K562 (cell line): ENCODE measurements around the gene ZBTB16. TPM values are rescaled to one million over a fixed set of nuclear protein-coding genes. Genes with fewer than 3 reads are reported as not detected.

Experiments used
- CBFB ChIP-seq: sonication (generic); formaldehyde crosslinking; IDR thresholded peaks from 2 replicates; pipeline ENCODE4 v1.4.0; 2020; ENCODE audit warnings: mild to moderate bottlenecking, missing genetic modification reagents
- CREB3 ChIP-seq: fragments of 450-650 bp; conservative IDR thresholded peaks from 2 replicates; pipeline ENCODE4 v1.6.1; 2016; ENCODE audit warnings: missing genetic modification characterization, low read depth, mild to moderate bottlenecking, missing compliant biosample characterization, moderate library complexity
- GABPB2 ChIP-seq: fragments of 250-450 bp; sonication (Bioruptor Pico); conservative IDR thresholded peaks from 2 replicates; pipeline ENCODE4 v1.5.1; 2021; ENCODE audit warnings: mild to moderate bottlenecking
- HNRNPLL ChIP-seq: fragments of 200-400 bp; formaldehyde crosslinking; IDR thresholded peaks from 2 replicates; pipeline ENCODE4 v1.6.1; 2017; ENCODE audit warnings: low read length, low read depth, mild to moderate bottlenecking; ENCODE audit not compliant: poor library complexity, severe bottlenecking
- KLF6 ChIP-seq: fragments of 250-450 bp; sonication (Bioruptor Pico); IDR thresholded peaks from 2 replicates; pipeline ENCODE4 v1.4.0; 2020; ENCODE audit warnings: mild to moderate bottlenecking, moderate library complexity, borderline replicate concordance
- MEF2D ChIP-seq: conservative IDR thresholded peaks from 2 replicates; pipeline ENCODE4 v1.6.1; 2016; ENCODE audit warnings: low read depth, missing genetic modification characterization, missing compliant biosample characterization
- MYBL2 ChIP-seq, 2 experiments: fragments of 450-650 bp in 1 of 2; sonication (generic) in 1 of 2; formaldehyde crosslinking in 1 of 2; IDR thresholded peaks; 2 replicates each; pipeline versions ENCODE4 v1.6.1 to v1.8.1; 2017 to 2022; ENCODE audit warnings: borderline replicate concordance in 1 of 2, inconsistent platforms in 1 of 2, low read depth in 1 of 2, mild to moderate bottlenecking in 1 of 2, missing genetic modification reagents in 1 of 2, moderate library complexity in 1 of 2
- OTX1 ChIP-seq: fragments of 450-650 bp; formaldehyde crosslinking; IDR thresholded peaks from 2 replicates; pipeline ENCODE4 v1.4.0; 2022; ENCODE audit warnings: mild to moderate bottlenecking
- RFX7 ChIP-seq: fragments of 250-450 bp; sonication (Bioruptor Pico); IDR thresholded peaks from 2 replicates; pipeline ENCODE4 v1.5.1; 2021; ENCODE audit warnings: mild to moderate bottlenecking
- SMAD1 ChIP-seq: fragments of 150-350 bp; IDR thresholded peaks from 2 replicates; pipeline ENCODE4 v1.6.1; 2014; ENCODE audit warnings: low read length, low read depth; ENCODE audit not compliant: partially characterized antibody
- TCF7L2 ChIP-seq: fragments of 150-350 bp; IDR thresholded peaks from 2 replicates; pipeline ENCODE4 v1.6.1; 2016; ENCODE audit warnings: low read depth, mild to moderate bottlenecking, low read length, moderate library complexity
- ZNF3 ChIP-seq: fragments of 250-450 bp; sonication (Bioruptor Pico); IDR thresholded peaks from 2 replicates; pipeline ENCODE4 v1.5.0; 2021; ENCODE audit warnings: mild to moderate bottlenecking, moderate library complexity
- ZNF785 ChIP-seq: fragments of 250-450 bp; sonication (Bioruptor Pico); IDR thresholded peaks from 2 replicates; pipeline ENCODE4 v1.4.0; 2020; ENCODE audit warnings: mild to moderate bottlenecking
- ZSCAN32 ChIP-seq: fragments of 450-650 bp; formaldehyde crosslinking; IDR thresholded peaks from 2 replicates; pipeline ENCODE4 v1.4.0; 2020; ENCODE audit warnings: mild to moderate bottlenecking, moderate library complexity
- polyA plus RNA-seq, 8 experiments: library from polyadenylated mRNA; depleted of rRNA in 4 of 8; stranded (reverse) in 5 of 8; unstranded in 3 of 8; fragments of >200 nt; fragmentation: Nextera tagmentation in 2 of 8; fragmentation: Illumina TruSeq in 1 of 8; extraction: Ambion mirVana in 2 of 8; extraction: Trizol in 1 of 8; gene quantifications; 2 replicates each; pipeline versions ENCODE4 v1.2.1 to v1.2.3, GENCODE V29; 2011 to 2014; ENCODE audit warnings: inconsistent platforms in 1 of 8, missing spikeins in 1 of 8
- total RNA-seq, 7 experiments: library from RNA; depleted of rRNA in 6 of 7; stranded (reverse); fragments of >200 nt in 6 of 7; fragmentation: Illumina TruSeq in 2 of 7; extraction: Trizol in 2 of 7; gene quantifications; 2 replicates each; pipeline versions ENCODE4 v1.2.1 to v1.2.3, GENCODE V29; 2011 to 2021; ENCODE audit warnings: low replicate concordance in 1 of 7
- TF ChIP-seq, protein P1 (sequence below): IDR thresholded peaks from 2 replicates; pipeline ENCODE4 v1.6.1; 2011; ENCODE audit warnings: borderline replicate concordance, low read depth, mild to moderate bottlenecking, moderate library complexity, low read length; ENCODE audit not compliant: insufficient read depth, poor library complexity, severe bottlenecking
- TF ChIP-seq, protein P2 (sequence below): sonication (generic); formaldehyde crosslinking; IDR thresholded peaks from 2 replicates; pipeline ENCODE4 v1.8.0; 2022; ENCODE audit warnings: missing genetic modification reagents, mild to moderate bottlenecking, borderline replicate concordance
- TF ChIP-seq, protein P3 (sequence below): IDR thresholded peaks from 2 replicates; pipeline ENCODE4 v1.6.1; 2011; ENCODE audit not compliant: insufficient read length; ENCODE audit errors: extremely low read depth
- TF ChIP-seq, protein P4 (sequence below): fragments of 250-450 bp; sonication (Bioruptor Pico); IDR thresholded peaks from 2 replicates; pipeline ENCODE4 v1.8.0; 2022; ENCODE audit warnings: inconsistent platforms, mild to moderate bottlenecking, moderate library complexity, borderline replicate concordance

ZBTB16 gene
- total and polyA plus RNA-seq, 9 of the 15 experiments (the other 6 are each of a cell fraction or from before 2014, with no cell fraction given), result 0.06 to 0.40 (median 0.24) TPM; not detected in 4

DNA sequence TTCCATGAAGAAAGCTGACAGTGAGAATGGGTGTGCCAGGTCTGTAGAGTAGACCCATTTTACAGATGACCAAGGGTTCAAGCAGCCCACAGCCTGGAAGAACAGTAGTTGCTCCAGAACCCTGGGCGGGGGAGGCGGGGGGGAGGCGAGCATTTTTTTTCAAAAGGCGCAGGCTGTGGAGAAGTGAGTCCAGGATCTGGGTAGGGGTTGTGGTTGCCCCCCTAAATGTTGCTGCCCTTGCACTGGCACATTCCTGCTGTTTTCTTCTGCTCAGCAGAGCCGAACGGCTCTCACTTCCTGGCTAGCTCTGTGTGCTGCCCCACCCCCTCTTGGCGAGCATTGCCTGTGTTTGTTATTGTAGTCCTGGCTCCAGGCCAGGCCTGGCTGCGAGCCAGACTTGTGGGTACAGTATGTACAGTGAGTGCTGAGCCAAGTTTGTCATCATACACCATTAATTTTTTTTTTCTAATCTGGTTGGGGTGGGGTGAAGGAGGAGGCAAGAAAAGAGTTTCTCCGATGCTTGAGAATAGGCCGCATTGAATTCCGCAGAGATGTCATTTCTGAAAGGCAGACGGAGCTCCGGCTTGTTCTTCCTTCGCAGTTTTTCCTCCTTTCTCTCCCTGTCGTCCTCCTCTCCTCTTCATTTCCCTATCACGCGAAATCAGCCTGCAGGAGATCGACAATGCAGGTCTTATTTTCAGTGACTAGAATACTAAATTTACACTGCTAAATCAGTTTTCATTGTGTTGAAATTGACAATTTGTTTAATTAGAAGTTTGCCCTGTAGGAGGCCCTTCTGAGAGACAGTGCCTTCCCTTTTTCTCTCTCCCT is 100.5 kb downstream of the ZBTB16 start (continued):
- TF ChIP-seq ZSCAN32 (no peak), HNRNPLL (peak; percentile 23), CREB3 (no peak), GABPB2 (CRISPR knock-in tag) (no peak), KLF6 (CRISPR knock-in tag) (no peak), SMAD1 (peak; percentile 99), ZNF785 (CRISPR knock-in tag) (no peak), CBFB (CRISPR knock-in tag) (no peak), ZNF3 (CRISPR knock-in tag) (no peak), OTX1 (no peak), TCF7L2 (no peak), MYBL2 (IDR thresholded peaks at IDR 0.05; ENCODE audit: low read depth) (no peak), MYBL2 (CRISPR knock-in tag; IDR thresholded peaks at IDR 0.05; ENCODE audit: borderline replicate concordance) (no peak), MEF2D (tag) (peak; percentile 22; the same call in 1 of the 2 replicates), RFX7 (CRISPR knock-in tag) (no peak)
- TF ChIP-seq, protein P1, sequence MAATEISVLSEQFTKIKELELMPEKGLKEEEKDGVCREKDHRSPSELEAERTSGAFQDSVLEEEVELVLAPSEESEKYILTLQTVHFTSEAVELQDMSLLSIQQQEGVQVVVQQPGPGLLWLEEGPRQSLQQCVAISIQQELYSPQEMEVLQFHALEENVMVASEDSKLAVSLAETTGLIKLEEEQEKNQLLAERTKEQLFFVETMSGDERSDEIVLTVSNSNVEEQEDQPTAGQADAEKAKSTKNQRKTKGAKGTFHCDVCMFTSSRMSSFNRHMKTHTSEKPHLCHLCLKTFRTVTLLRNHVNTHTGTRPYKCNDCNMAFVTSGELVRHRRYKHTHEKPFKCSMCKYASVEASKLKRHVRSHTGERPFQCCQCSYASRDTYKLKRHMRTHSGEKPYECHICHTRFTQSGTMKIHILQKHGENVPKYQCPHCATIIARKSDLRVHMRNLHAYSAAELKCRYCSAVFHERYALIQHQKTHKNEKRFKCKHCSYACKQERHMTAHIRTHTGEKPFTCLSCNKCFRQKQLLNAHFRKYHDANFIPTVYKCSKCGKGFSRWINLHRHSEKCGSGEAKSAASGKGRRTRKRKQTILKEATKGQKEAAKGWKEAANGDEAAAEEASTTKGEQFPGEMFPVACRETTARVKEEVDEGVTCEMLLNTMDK, result no peak
- TF ChIP-seq, protein P2, sequence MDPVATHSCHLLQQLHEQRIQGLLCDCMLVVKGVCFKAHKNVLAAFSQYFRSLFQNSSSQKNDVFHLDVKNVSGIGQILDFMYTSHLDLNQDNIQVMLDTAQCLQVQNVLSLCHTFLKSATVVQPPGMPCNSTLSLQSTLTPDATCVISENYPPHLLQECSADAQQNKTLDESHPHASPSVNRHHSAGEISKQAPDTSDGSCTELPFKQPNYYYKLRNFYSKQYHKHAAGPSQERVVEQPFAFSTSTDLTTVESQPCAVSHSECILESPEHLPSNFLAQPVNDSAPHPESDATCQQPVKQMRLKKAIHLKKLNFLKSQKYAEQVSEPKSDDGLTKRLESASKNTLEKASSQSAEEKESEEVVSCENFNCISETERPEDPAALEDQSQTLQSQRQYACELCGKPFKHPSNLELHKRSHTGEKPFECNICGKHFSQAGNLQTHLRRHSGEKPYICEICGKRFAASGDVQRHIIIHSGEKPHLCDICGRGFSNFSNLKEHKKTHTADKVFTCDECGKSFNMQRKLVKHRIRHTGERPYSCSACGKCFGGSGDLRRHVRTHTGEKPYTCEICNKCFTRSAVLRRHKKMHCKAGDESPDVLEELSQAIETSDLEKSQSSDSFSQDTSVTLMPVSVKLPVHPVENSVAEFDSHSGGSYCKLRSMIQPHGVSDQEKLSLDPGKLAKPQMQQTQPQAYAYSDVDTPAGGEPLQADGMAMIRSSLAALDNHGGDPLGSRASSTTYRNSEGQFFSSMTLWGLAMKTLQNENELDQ (CRISPR knock-in tag), result no peak
- TF ChIP-seq, protein P3, sequence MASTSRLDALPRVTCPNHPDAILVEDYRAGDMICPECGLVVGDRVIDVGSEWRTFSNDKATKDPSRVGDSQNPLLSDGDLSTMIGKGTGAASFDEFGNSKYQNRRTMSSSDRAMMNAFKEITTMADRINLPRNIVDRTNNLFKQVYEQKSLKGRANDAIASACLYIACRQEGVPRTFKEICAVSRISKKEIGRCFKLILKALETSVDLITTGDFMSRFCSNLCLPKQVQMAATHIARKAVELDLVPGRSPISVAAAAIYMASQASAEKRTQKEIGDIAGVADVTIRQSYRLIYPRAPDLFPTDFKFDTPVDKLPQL, result no peak
- TF ChIP-seq, protein P4, sequence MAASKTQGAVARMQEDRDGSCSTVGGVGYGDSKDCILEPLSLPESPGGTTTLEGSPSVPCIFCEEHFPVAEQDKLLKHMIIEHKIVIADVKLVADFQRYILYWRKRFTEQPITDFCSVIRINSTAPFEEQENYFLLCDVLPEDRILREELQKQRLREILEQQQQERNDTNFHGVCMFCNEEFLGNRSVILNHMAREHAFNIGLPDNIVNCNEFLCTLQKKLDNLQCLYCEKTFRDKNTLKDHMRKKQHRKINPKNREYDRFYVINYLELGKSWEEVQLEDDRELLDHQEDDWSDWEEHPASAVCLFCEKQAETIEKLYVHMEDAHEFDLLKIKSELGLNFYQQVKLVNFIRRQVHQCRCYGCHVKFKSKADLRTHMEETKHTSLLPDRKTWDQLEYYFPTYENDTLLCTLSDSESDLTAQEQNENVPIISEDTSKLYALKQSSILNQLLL (CRISPR knock-in tag), result no peak
